ENCODE results near the gene CDK19.
A peak's percentile ranks its signal among the peaks of the same experiment; 100 is the strongest.

CDK19 gene

DNA sequence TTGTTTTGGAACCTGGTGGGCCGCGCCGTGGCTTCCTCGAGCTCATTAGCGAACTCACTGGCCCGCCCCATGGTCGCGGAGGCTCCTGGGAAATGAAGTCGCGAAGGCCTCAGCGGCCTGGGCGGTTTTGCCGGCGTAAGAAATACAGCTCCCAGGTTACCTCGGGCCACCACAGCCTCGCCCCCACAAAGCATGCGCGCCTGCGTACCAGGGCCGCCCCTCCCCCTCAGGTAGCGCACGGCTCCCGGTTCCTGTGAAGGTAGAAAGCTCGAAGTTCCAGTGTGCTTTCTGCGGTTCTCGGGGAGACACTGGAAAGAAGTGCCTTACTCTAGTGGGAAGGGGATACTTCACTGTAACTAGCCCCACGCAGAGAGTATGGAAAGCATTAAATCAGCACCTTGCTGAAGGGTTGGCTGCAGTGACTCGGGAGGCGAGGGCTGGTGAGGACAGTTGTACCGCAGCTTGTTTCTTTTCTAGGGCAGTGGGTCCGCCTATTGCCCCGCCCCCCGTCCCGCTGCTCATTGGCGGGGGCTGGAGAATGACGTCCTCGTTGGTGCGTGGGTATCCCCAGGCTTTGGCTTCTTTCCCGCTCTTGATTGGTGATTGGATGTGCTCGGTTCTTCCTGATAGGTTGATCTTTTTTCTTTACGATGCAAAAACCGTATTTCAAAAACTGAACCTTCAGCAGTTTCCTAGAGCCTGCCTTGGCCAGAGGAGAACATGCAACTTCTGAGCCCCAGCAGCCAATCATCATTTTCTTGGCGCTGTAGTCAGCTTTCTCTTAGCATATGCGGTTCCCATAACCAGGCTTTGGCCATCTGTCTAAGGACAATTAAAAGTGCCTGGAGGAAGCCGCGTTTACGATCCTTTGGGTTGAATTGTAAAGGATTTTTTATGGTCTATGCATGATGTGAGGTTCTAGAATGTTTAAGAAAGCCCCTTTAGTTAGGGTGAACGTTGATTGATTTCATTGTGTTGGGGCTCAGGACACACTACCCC is at the start of gene CDK19:
CDK19 (minus strand) TSS at position 59 of the 999 bp plus-strand sequence. CDS start 333 bp downstream, outside the sequence.
- Histone ChIP-seq H3K27ac (ENCODE audit: low read length) (peak within 1 kb of the TSS; percentile 90), H3K9me2 (replicated peaks; ENCODE audit: insufficient read depth, low read length) (no peaks in the 10 kb centered on the region), H3K4me3 (ENCODE audit: low read length) (peak within 1 kb of the TSS; percentile 75), H2AFZ (ENCODE audit: low read length) (peak within 1 kb of the TSS; percentile 97), H4K20me1 (ENCODE audit: insufficient read depth, low read length) (no peaks in the 10 kb centered on the region), H3F3A (ENCODE audit: insufficient read depth, low read length) (peaks cover 14% of the 10 kb centered on the region), H3K79me2 (ENCODE audit: low read length) (peaks cover 36% of the 10 kb centered on the region), H3K9ac (ENCODE audit: low read length) (peak within 1 kb of the TSS; percentile 81), H3K27me3 (replicated peaks; ENCODE audit: insufficient read depth, low read length) (no peaks in the 10 kb centered on the region), H3K9me3 (replicated peaks; ENCODE audit: insufficient read depth, low read length) (no peaks in the 10 kb centered on the region), H3K36me3 (replicated peaks; ENCODE audit: insufficient read depth, low read length) (no peaks in the 10 kb centered on the region), H3K4me1 (ENCODE audit: low read length) (peaks cover 15% of the 10 kb centered on the region), H3K4me2 (ENCODE audit: low read depth, low read length) (peak within 1 kb of the TSS; percentile 71)
- peak; percentile 99 for DNase-seq
- TF ChIP-seq EZH2phosphoT487 (IDR thresholded peaks at IDR 0.05; ENCODE audit: low read length) (no peak), EZH2 (optimal IDR thresholded peaks at IDR 0.05; ENCODE audit: low read depth, low read length) (no peak)
- TF ChIP-seq, protein P1, sequence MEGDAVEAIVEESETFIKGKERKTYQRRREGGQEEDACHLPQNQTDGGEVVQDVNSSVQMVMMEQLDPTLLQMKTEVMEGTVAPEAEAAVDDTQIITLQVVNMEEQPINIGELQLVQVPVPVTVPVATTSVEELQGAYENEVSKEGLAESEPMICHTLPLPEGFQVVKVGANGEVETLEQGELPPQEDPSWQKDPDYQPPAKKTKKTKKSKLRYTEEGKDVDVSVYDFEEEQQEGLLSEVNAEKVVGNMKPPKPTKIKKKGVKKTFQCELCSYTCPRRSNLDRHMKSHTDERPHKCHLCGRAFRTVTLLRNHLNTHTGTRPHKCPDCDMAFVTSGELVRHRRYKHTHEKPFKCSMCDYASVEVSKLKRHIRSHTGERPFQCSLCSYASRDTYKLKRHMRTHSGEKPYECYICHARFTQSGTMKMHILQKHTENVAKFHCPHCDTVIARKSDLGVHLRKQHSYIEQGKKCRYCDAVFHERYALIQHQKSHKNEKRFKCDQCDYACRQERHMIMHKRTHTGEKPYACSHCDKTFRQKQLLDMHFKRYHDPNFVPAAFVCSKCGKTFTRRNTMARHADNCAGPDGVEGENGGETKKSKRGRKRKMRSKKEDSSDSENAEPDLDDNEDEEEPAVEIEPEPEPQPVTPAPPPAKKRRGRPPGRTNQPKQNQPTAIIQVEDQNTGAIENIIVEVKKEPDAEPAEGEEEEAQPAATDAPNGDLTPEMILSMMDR (IDR thresholded peaks at IDR 0.05; ENCODE audit: low read length) = no peak

DNA sequence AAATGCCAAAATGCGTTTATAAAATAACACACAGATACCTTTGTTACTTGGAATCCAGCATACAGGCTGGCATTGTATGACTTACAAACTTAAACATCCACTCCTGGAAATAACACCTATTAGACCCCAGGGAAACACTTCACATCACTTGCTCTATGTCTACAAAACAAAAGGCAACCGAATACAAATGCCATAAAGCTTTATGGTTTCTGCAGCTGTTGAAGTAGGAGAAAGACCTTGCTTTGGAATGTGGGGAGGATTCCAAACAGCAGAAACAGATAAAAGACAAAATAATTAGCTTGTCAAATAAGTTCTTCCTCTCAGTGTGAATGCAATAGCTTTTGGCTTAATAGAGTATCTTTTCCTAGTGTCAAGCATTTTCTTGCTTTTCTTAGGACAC is 49.6 kb upstream of the CDK19 start:
- Histone ChIP-seq H3K27me3 (replicated peaks; ENCODE audit: insufficient read depth, low read length) (no peaks in the 10 kb centered on the region), H3K4me3 (ENCODE audit: low read length) (no peak overlapping the region), H3K9ac (ENCODE audit: low read length) (no peak overlapping the region), H3K9me2 (replicated peaks; ENCODE audit: insufficient read depth, low read length) (no peaks in the 10 kb centered on the region), H3K36me3 (replicated peaks; ENCODE audit: insufficient read depth, low read length) (no peaks in the 10 kb centered on the region), H3K79me2 (ENCODE audit: low read length) (0 out of 2 replicates have a peak, but pooled peaks cover 3% of the 10 kb centered on the region), H3K4me1 (ENCODE audit: low read length) (peaks cover 5% of the 10 kb centered on the region), H3K27ac (ENCODE audit: low read length) (no peak overlapping the region), H3K9me3 (replicated peaks; ENCODE audit: insufficient read depth, low read length) (no peaks in the 10 kb centered on the region), H3K4me2 (ENCODE audit: low read depth, low read length) (no peak overlapping the region), H4K20me1 (ENCODE audit: insufficient read depth, low read length) (no peaks in the 10 kb centered on the region), H2AFZ (ENCODE audit: low read length) (no peak overlapping the region), H3F3A (ENCODE audit: insufficient read depth, low read length) (no peaks in the 10 kb centered on the region)
- DNase-seq = no peak
- TF ChIP-seq, protein P1 (IDR thresholded peaks at IDR 0.05; ENCODE audit: low read length) = no peak
- no peak for TF ChIP-seq EZH2phosphoT487 (IDR thresholded peaks at IDR 0.05; ENCODE audit: low read length)
- TF ChIP-seq EZH2 (optimal IDR thresholded peaks at IDR 0.05; ENCODE audit: low read depth, low read length) = no peak

DNA sequence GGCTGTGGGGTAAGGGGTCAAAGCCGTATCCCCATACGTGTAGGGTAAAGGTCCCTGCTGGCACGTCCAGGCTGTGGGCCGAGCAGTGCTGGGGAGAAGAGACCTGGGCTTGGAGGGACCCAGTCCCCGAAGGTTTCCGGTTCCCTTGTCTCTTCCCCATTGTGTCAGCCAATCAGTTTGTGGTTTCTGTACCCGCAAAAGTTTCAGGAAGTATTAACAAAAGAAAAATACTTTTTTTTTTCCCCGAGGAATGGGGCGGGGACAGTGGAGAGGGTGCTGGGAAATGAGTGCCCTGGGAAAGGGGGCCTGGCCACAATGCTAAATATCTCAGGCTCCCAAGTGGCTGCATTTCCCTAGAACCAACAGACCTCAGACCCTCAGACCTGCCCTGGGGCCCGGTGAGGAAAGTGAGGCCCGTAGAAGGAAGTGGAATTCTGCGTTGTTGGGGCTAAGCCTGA is 44.1 kb upstream of the CDK19 start:
- Histone ChIP-seq H3K27ac (ENCODE audit: low read length) (no peak overlapping the region; the same call in 1 of the 2 replicates), H3K4me3 (ENCODE audit: low read length) (peak overlapping the region; percentile 41)

More for the DNA sequence above, 44.1 kb upstream of the CDK19 start:
- peak; percentile 61 for DNase-seq
- Histone ChIP-seq H3K9me3 (replicated peaks; ENCODE audit: insufficient read depth, low read length) (no peaks in the 10 kb centered on the region), H3K79me2 (ENCODE audit: low read length) (no peaks in the 10 kb centered on the region), H3K27me3 (replicated peaks; ENCODE audit: insufficient read depth, low read length) (no peaks in the 10 kb centered on the region), H3K4me1 (ENCODE audit: low read length) (peaks cover 8% of the 10 kb centered on the region; the same call in 1 of the 2 replicates), H2AFZ (ENCODE audit: low read length) (peak overlapping the region; percentile 91), H3K4me2 (ENCODE audit: low read depth, low read length) (peak overlapping the region; percentile 70; the same call in 1 of the 2 replicates), H4K20me1 (ENCODE audit: insufficient read depth, low read length) (no peaks in the 10 kb centered on the region), H3K9me2 (replicated peaks; ENCODE audit: insufficient read depth, low read length) (no peaks in the 10 kb centered on the region), H3K9ac (ENCODE audit: low read length) (peak overlapping the region; percentile 38; the same call in 1 of the 2 replicates), H3K36me3 (replicated peaks; ENCODE audit: insufficient read depth, low read length) (no peaks in the 10 kb centered on the region), H3F3A (ENCODE audit: insufficient read depth, low read length) (no peaks in the 10 kb centered on the region)
- TF ChIP-seq, protein P1 (IDR thresholded peaks at IDR 0.05; ENCODE audit: low read length) = no peak
- TF ChIP-seq EZH2phosphoT487 (IDR thresholded peaks at IDR 0.05; ENCODE audit: low read length) (no peak), EZH2 (optimal IDR thresholded peaks at IDR 0.05; ENCODE audit: low read depth, low read length) (no peak)

All from MM.1S (cell line).